Body of pancreas (tissue), 4 donors: Measurements from ENCODE around the gene TSGA10IP.

ENCODE experiments used
- POLR2A ChIP-seq, 3 donors: fragments of 450-650 bp; IDR thresholded peaks; one replicate each; pipeline ENCODE4 v1.6.1; 2016; ENCODE audit warnings: antibody characterized with exemption in 3 of 3, mild to moderate bottlenecking in 2 of 3
- TF ChIP-seq, protein P1 (sequence below), 7 experiments: fragments of 450-650 bp in 4 of 7; fragments of 200-600 bp in 3 of 7; sonication (generic) in 3 of 7; IDR thresholded peaks; one replicate each; pipeline ENCODE4 v1.5.1; 2016 to 2019; ENCODE audit warnings: antibody characterized with exemption in 7 of 7

- TF ChIP-seq, protein P1, sequence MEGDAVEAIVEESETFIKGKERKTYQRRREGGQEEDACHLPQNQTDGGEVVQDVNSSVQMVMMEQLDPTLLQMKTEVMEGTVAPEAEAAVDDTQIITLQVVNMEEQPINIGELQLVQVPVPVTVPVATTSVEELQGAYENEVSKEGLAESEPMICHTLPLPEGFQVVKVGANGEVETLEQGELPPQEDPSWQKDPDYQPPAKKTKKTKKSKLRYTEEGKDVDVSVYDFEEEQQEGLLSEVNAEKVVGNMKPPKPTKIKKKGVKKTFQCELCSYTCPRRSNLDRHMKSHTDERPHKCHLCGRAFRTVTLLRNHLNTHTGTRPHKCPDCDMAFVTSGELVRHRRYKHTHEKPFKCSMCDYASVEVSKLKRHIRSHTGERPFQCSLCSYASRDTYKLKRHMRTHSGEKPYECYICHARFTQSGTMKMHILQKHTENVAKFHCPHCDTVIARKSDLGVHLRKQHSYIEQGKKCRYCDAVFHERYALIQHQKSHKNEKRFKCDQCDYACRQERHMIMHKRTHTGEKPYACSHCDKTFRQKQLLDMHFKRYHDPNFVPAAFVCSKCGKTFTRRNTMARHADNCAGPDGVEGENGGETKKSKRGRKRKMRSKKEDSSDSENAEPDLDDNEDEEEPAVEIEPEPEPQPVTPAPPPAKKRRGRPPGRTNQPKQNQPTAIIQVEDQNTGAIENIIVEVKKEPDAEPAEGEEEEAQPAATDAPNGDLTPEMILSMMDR (IDR thresholded peaks at IDR 0.05) = peak in 4 of 7 experiments; percentile 9 to 23 (median 17)
- TF ChIP-seq POLR2A (IDR thresholded peaks at IDR 0.05) = peak in 1 of 3 donors; percentile 20
Measured at GRCh38 chr11:66002648-66003225, 57.5 kb downstream of the TSGA10IP start.
